MCF 10A (cell line): ENCODE data around the gene NTN4. TPM values are rescaled to one million over a fixed set of nuclear protein-coding genes. Genes with fewer than 3 reads are reported as not detected.

Experiments used
- Bru-seq: library from RNA; stranded (reverse); fragments of 400-500 nt; gene quantifications from one replicate; lab custom pipeline; 2021; lab: Mats Ljungman, UMichigan
- BruChase-seq, 2 experiments: library from RNA; stranded (reverse); fragments of 400-500 nt; gene quantifications; one replicate each; lab custom pipeline; 2021; lab: Mats Ljungman, UMichigan
- BruUV-seq: library from RNA; stranded (reverse); fragments of 400-500 nt; replicated peaks from 2 replicates; lab custom pipeline; 2021; lab: Mats Ljungman, UMichigan
- CTCF ChIA-PET: fragments of 300-600 bp; sonication (Branson Sonifier 250); formaldehyde crosslinking; extraction: SDS; loops from one replicate; lab custom pipeline; 2021; ENCODE audit warnings: antibody characterized with exemption, inconsistent platforms; lab: Yijun Ruan, JAX
- POLR2A ChIA-PET: fragments of 300-600, 350-650 bp; sonication (Branson Sonifier 250); formaldehyde crosslinking; extraction: SDS; loops from one replicate; lab custom pipeline; 2020; ENCODE audit warnings: antibody characterized with exemption, inconsistent platforms; lab: Yijun Ruan, JAX
- DNase-seq: peaks from one replicate; pipeline ENCODE4 v3.0.0-alpha.2; 2018; ENCODE audit not compliant: unreplicated experiment
- H3K27ac Mint-ChIP-seq: one replicate; pipeline ENCODE4 v1.8.0; 2022; ENCODE audit warnings: mild to moderate bottlenecking, low read depth, mixed read lengths; ENCODE audit not compliant: unreplicated experiment
- H3K27me3 Mint-ChIP-seq: one replicate; pipeline ENCODE4 v1.8.0; 2022; ENCODE audit warnings: mixed read lengths; ENCODE audit not compliant: insufficient read depth, unreplicated experiment
- H3K36me3 Mint-ChIP-seq: one replicate; pipeline ENCODE4 v1.8.0; 2022; ENCODE audit warnings: mild to moderate bottlenecking, moderate library complexity, mixed read lengths; ENCODE audit not compliant: insufficient read depth, unreplicated experiment
- H3K4me1 Mint-ChIP-seq: one replicate; pipeline ENCODE4 v1.8.0; 2022; ENCODE audit warnings: mixed read lengths; ENCODE audit not compliant: insufficient read depth, unreplicated experiment
- H3K4me3 Mint-ChIP-seq: one replicate; pipeline ENCODE4 v1.8.0; 2022; ENCODE audit warnings: mild to moderate bottlenecking, moderate library complexity, mixed read lengths; ENCODE audit not compliant: unreplicated experiment
- H3K9me3 Mint-ChIP-seq: one replicate; pipeline ENCODE4 v1.8.0; 2022; ENCODE audit warnings: mixed read lengths; ENCODE audit not compliant: unreplicated experiment
- CTCF ChIP-seq: fragments of 200-600 bp; IDR thresholded peaks from one replicate; pipeline ENCODE4 v1.8.0; 2022; ENCODE audit warnings: antibody characterized with exemption, mild to moderate bottlenecking; ENCODE audit not compliant: unreplicated experiment
- intact Hi-C: fragments of 100-400 bp; cut with micrococcal nuclease; formaldehyde crosslinking; loops from 2 replicates; pipeline ENCODE4 v1.14.1; 2022
- long read RNA-seq: library from polyadenylated mRNA; stranded (forward); transcript quantifications from one replicate; pipeline ENCODE4 v2.0.0, GENCODE V29; 2022
- total RNA-seq: library from RNA; stranded (reverse); gene quantifications from 2 replicates; pipeline ENCODE4 v1.2.3, GENCODE V29; 2022

Gene NTN4
- 53.0 and 96.4 TPM in 2 replicates for total RNA-seq
- percentile 93 among the genes with signal in this experiment for Bru-seq, nascent RNA
- percentile 83 among the genes with signal in this experiment for BruChase-seq, experiment 1, labeled RNA remaining after a 6-hour chase
- percentile 72 among the genes with signal in this experiment for BruChase-seq, experiment 2, labeled RNA remaining after a 2-hour chase
- long read RNA-seq, transcript NTN4-201 (10 exons, 3,615 nt): major isoform, 225 of 266 reads
- long read RNA-seq, partial matches to known transcripts: 10 of 266 reads
- long read RNA-seq, other reads (novel, unspliced or antisense): 28 of 266 reads

GRCh38 chr12:95790033-95790916, at the start of gene NTN4:
Gene NTN4 (minus strand): TSS chr12:95790764. CDS start chr12:95790309, 455 bp downstream.
- no peaks in the 10 kb centered on the region for H3K27me3 Mint-ChIP-seq
- CTCF ChIA-PET: interaction anchor here (0.6 to 1.0 kb wide), 2 partner anchors 85 to 318 kb away, joined by 3 read pairs; no protein-coding TSS in a partner anchor
- peak; percentile 49 for DNase-seq
- intact Hi-C loops: no loop called here
- no peaks in the 10 kb centered on the region for H3K9me3 Mint-ChIP-seq
- TF ChIP-seq CTCF: no peak
- POLR2A ChIA-PET: interaction anchor here (0.7 to 3.9 kb wide), 8 partner anchors 9 to 157 kb away, joined by 3 to 25 read pairs (median 6); partner anchors contain the start of gene SNRPF
- H3K4me3 Mint-ChIP-seq: peak within 1 kb of the TSS; percentile 80
- no TSS peak for BruUV-seq
- H3K36me3 Mint-ChIP-seq: peaks cover 11% of the 10 kb centered on the region
- H3K4me1 Mint-ChIP-seq: no peaks in the 10 kb centered on the region
- peak within 1 kb of the TSS; percentile 83 for H3K27ac Mint-ChIP-seq

GRCh38 chr12:95838125-95838524, 47.6 kb upstream of the NTN4 start:
- Mint-ChIP-seq H3K27me3 (peaks cover 21% of the 10 kb centered on the region), H3K36me3 (no peaks in the 10 kb centered on the region), H3K4me1 (peaks cover 16% of the 10 kb centered on the region), H3K4me3 (no peak overlapping the region), H3K9me3 (no peaks in the 10 kb centered on the region), H3K27ac (no peak overlapping the region)
- DNase-seq: peak; percentile 80
- intact Hi-C loops: no loop called here
- ChIA-PET CTCF (no interaction called here), POLR2A (no interaction called here)
- BruUV-seq: no TSS peak
- TF ChIP-seq CTCF: no peak

- POLR2A ChIA-PET: no interaction called here
- no peak overlapping the region for H3K27ac Mint-ChIP-seq
- BruUV-seq: no TSS peak
- H3K4me1 Mint-ChIP-seq: peaks cover 16% of the 10 kb centered on the region
- CTCF ChIA-PET: interaction anchor here (0.6 kb wide), 1 partner anchor 202 kb away, joined by 5 read pairs; no protein-coding TSS in a partner anchor
- intact Hi-C loops: no loop called here
- H3K36me3 Mint-ChIP-seq: no peaks in the 10 kb centered on the region
- H3K4me3 Mint-ChIP-seq: no peak overlapping the region
- DNase-seq: no peak
- TF ChIP-seq CTCF: no peak
- H3K9me3 Mint-ChIP-seq: no peaks in the 10 kb centered on the region
- H3K27me3 Mint-ChIP-seq: peaks cover 24% of the 10 kb centered on the region
Measured at GRCh38 chr12:95837240-95838038, 46.9 kb upstream of the NTN4 start.
